PFSK-1 (cell line): ENCODE results near the gene CLASP1.

Experiments used
- FOXP2 ChIP-seq: optimal IDR thresholded peaks from 2 replicates; pipeline ENCODE3; 2011; ENCODE audit warnings: borderline replicate concordance, control low read depth, inconsistent platforms; ENCODE audit not compliant: insufficient read depth; ENCODE audit errors: extremely low read length, extremely low read depth
- POLR2AphosphoS5 ChIP-seq: IDR thresholded peaks from 2 replicates; pipeline ENCODE4 v1.6.1; 2012; ENCODE audit warnings: low read depth, mild to moderate bottlenecking, control low read depth, low read length, moderate library complexity
- REST ChIP-seq, 2 experiments: IDR thresholded peaks; 2 replicates each; pipeline versions ENCODE4 v1.6.1 to v1.8.0; 2011 to 2012; ENCODE audit warnings: low read depth in 2 of 2, low read length in 2 of 2, control low read depth in 1 of 2, inconsistent platforms in 1 of 2, mild to moderate bottlenecking in 1 of 2, moderate library complexity in 1 of 2; ENCODE audit not compliant: insufficient read depth in 1 of 2
- SIN3A ChIP-seq: IDR thresholded peaks from 2 replicates; pipeline ENCODE4 v1.6.1; 2012; ENCODE audit warnings: mild to moderate bottlenecking, low read length, moderate library complexity, borderline replicate concordance; ENCODE audit not compliant: insufficient read depth
- TAF1 ChIP-seq: IDR thresholded peaks from 2 replicates; pipeline ENCODE4 v1.6.1; 2012; ENCODE audit warnings: low read length, control low read depth, borderline replicate concordance; ENCODE audit not compliant: insufficient read depth

DNA sequence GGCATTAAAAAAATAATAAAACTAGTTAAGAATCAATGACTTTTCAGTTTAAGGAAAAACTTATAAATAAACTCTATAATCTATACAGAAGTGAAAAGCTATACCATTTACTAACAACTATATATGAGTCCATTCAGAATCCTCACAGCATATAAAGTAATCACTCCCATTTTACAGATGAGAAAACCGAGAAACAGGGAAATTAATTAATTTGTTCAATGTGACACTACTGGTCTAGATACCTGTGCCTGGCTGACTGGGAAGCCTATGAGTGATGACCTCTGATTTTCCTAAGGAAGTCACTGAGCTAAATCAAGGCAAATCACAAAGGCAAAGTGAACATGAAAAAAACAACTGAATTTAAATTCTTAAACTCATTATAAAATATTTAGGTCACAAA lies 218.0 kb downstream of the CLASP1 start:
- TF ChIP-seq REST (IDR thresholded peaks at IDR 0.05; ENCODE audit: insufficient read depth in 1 of 2, low read depth in 2 of 2, low read length in 2 of 2) (no peak), SIN3A (no peak), FOXP2 (no peak), TAF1 (no peak), POLR2AphosphoS5 (no peak)
